ENCODE data around the gene TFEB.

TFEB gene

DNA sequence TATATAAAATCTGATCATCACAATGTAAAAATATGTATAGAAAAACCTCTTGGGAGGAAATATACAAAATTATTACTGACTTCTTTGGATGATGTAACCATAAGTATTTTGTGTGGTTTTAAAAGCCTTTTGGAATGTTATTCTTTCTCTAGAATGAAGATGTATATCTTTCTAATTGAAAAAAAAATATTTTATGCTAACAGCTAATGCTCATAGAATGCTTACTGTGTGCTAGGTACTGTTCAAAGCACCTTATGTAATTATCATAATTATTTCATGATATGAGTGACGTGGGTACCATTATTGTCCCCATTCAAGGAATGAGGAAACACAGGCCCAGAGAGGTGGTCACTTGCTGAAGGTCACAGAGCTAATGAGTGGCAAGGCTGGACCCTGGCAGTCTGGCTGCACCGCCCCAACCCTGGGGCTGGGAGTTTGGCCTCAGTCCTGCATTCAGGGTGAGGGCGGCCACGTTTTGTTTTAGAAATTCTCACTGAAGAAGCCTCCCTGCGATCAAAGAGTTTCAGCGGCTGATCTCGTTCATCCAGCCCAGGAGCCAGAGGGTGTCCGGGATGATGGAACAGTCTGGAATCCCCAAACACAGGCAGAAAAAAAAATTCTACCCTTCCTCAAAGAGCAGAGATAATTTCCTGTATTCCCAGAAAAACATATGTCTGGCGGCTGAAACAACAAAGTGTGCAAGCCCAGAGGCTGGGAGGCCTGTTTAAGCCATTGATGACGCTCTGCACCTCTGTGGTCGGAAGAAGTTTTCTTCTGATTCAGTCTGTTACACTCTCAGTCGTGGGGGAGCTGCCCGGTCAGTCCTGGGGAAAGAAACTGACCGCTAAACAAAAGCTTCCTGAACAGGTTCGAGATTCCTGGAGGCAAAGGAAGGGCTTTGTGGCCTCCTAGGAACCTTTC lies 37.3 kb downstream of the TFEB start:
- H3K4me1 Mint-ChIP-seq: no peaks in the 10 kb centered on the region
- H3K27ac Mint-ChIP-seq: peak overlapping the region in 1 of 2 donors; percentile 90
- no peaks in the 10 kb centered on the region for H3K9me3 Mint-ChIP-seq
- H3K4me3 Mint-ChIP-seq: no peak overlapping the region
- no peak for ATAC-seq
- DNase-seq: no peak
- no peaks in the 10 kb centered on the region for H3K27me3 Mint-ChIP-seq

GRCh38 chr6:41696788-41697187 lies 38.6 kb downstream of the TFEB start:
- no peak overlapping the region for H3K27ac Mint-ChIP-seq
- no peak overlapping the region for H3K4me3 Mint-ChIP-seq
- no peaks in the 10 kb centered on the region for H3K27me3 Mint-ChIP-seq
- ATAC-seq (no peak), DNase-seq (no peak)
- no peaks in the 10 kb centered on the region for H3K4me1 Mint-ChIP-seq
- no peaks in the 10 kb centered on the region for H3K9me3 Mint-ChIP-seq

GRCh38 chr6:41695825-41696224 lies 39.6 kb downstream of the TFEB start:
- Mint-ChIP-seq H3K27ac (no peak overlapping the region), H3K9me3 (no peaks in the 10 kb centered on the region), H3K4me1 (no peaks in the 10 kb centered on the region), H3K4me3 (no peak overlapping the region), H3K27me3 (no peaks in the 10 kb centered on the region)
- DNase-seq (no peak), ATAC-seq (no peak)

DNA sequence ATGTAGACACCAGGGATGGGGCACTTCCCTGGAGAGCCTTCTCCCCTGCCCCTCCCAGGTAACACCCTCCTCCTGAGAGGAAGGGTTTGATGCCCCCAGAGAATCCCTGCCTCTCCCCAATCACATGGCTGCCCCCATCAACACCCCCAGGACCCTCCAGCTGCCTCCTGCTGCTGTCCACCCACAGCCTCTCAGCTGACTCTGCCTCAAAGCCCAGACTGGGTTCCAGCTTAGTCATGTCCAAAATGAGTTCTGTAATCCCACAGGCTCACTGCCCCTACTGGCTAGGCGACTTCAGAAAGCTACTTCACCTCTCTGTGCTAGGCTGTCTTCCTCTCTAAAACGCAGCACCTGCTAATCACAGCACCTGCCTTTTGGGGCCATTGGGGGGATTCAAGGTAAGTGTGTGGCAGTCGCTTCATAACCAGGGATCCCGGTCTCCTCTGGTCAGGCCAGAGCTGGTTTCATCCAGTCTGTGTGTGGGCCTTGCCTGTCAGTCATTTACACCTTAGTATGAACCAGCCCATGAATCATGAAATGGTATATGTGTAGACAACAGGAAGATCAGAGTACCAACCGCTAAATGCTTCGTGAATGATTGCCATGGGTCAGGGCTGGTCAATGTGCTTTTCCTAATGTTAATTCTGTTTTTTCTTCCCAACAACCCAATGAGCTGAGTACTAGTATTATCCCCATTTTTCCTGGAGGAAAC lies 40.4 kb downstream of the TFEB start:
- Mint-ChIP-seq H3K27me3 (no peaks in the 10 kb centered on the region), H3K4me3 (no peak overlapping the region), H3K27ac (no peak overlapping the region), H3K4me1 (no peaks in the 10 kb centered on the region), H3K9me3 (no peaks in the 10 kb centered on the region)
- no peak for ATAC-seq
- no peak for DNase-seq

DNA sequence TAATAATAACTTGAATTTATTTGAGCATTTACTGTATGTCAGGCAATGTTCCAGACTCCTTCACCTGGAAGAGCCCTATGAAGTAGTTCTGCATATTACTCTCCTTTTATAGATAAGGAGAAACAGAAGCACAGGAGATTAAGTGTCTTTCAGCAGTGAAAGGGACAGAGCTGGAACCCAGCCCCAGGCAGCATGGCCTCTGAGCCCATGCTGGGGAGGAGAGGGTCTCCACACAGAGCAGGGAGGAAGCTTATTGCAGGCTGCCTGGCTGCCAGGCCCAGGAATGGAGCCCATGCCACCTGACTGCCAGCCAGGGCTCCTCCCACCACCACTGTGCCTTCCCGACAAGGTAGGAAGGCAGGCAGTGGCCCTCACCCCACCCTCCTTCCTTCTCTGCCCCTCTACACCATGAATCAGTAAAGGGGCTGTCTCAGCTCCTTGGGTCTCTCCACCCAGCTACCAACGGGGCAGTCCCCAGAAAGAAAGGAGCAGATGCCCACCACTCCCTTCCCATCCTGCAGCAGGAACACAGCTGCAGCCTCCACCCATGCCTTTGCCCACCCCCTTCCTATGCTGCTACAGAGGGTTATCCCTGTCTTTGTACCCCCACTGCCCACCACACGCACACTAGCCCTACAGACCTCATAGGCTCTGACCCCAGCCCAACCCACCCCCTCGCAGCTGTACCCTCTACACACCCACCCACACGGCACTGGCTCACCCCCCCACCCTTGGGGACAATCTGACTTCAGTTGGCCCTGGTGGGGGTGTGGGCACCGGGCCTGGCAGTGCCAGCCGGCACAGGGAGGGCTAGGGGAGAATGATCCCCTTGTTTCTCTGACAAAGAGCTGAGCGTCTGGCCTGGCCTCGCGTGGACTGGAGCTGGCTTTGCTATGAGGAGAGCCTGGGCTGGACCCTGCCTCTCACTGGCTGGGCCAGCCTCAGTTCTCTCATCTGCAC lies 41.8 kb downstream of the TFEB start:
- peaks cover 10% of the 10 kb centered on the region for H3K4me1 Mint-ChIP-seq
- no peak for DNase-seq
- no peaks in the 10 kb centered on the region for H3K27me3 Mint-ChIP-seq
- H3K4me3 Mint-ChIP-seq: no peak overlapping the region
- no peak overlapping the region for H3K27ac Mint-ChIP-seq
- ATAC-seq: peak; percentile 35
- no peaks in the 10 kb centered on the region for H3K9me3 Mint-ChIP-seq

- H3K9me3 Mint-ChIP-seq: no peaks in the 10 kb centered on the region
- H3K4me1 Mint-ChIP-seq: peaks cover 10% of the 10 kb centered on the region
- H3K4me3 Mint-ChIP-seq: no peak overlapping the region
- ATAC-seq: no peak
- no peak overlapping the region for H3K27ac Mint-ChIP-seq
- no peaks in the 10 kb centered on the region for H3K27me3 Mint-ChIP-seq
- no peak for DNase-seq
These were observed 42.7 kb downstream of the TFEB start for GRCh38 chr6:41692730-41693129.

DNA sequence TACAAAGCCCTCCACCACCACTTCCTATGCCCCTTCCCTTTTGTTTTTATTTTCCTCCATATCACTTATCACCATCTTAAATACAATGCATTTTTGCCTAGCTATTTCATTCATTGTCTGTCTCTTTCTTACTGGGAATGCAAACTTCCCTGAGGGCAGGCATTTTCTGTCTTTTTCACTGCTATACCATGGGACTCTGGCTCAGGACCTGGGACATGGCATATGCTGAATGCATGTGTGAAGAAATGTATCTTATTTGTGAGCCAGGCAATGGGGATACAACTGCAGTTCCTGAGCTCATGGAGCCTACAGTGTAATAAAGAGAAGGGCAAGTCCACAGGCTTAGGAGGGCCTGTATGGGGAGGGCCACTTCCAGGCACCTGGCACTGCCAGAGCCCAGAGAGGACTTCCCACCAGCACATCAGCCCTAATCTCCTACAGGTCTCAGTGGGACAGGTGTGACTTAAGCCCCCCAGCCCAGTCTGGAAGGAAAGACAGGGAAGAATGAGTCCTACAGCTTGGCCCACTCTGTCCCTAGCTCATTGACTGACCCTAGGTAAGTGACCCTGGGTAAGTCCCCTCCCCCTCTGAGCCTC lies 43.2 kb downstream of the TFEB start:
- Mint-ChIP-seq H3K4me1 (peaks cover 10% of the 10 kb centered on the region), H3K4me3 (no peak overlapping the region), H3K9me3 (no peaks in the 10 kb centered on the region), H3K27ac (peak overlapping the region in 1 of 2 donors; percentile 66), H3K27me3 (no peaks in the 10 kb centered on the region)
- ATAC-seq: no peak
- no peak for DNase-seq

- H3K9me3 Mint-ChIP-seq: no peaks in the 10 kb centered on the region
- H3K27ac Mint-ChIP-seq: peak overlapping the region in 1 of 2 donors; percentile 66
- DNase-seq: no peak
- no peak for ATAC-seq
- H3K4me3 Mint-ChIP-seq: no peak overlapping the region
- peaks cover 10% of the 10 kb centered on the region for H3K4me1 Mint-ChIP-seq
- no peaks in the 10 kb centered on the region for H3K27me3 Mint-ChIP-seq
These were observed 43.9 kb downstream of the TFEB start for GRCh38 chr6:41691426-41692079.

DNA sequence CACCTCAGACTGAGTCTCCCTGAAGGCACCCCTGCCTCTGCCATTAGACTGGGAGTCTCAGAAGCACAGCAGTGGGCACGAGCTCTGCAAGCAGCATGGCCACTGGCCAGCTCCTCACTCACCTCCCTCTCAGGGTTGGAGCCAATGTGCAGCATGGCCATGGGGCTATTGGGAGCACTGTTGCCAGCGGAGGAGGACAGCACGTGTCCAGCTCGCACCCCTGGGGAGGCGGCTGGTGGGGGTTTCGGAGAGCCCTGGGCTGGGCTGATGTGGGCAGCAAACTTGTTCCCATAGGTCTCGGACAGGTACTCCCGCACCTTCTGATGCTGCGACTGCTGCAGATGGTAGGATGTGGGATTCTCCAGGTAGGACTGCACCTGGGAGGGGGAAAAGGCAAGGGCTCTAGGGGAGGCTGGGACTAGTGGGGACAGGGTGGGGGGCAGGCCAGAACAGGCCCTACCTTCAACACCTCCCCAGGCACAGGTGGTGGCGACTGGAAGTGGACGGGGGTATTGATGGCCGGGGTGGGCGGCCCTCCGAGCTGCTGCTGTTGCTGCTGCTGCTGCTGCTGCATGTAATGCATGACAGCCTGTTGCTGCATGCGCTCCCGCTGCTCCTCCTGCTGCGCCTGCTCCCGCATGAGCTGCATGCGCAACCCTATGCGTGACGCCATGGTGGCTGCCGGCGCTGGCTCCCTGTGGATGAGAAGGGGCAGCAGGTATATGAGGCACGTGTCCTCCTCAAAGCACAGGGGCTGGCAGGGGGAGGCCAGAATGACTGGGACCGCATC lies 44.7 kb downstream of the TFEB start:
- Mint-ChIP-seq H3K4me1 (peaks cover 10% of the 10 kb centered on the region), H3K9me3 (no peaks in the 10 kb centered on the region), H3K4me3 (no peak overlapping the region), H3K27me3 (no peaks in the 10 kb centered on the region), H3K27ac (no peak overlapping the region)
- no peak for ATAC-seq
- no peak for DNase-seq

DNA sequence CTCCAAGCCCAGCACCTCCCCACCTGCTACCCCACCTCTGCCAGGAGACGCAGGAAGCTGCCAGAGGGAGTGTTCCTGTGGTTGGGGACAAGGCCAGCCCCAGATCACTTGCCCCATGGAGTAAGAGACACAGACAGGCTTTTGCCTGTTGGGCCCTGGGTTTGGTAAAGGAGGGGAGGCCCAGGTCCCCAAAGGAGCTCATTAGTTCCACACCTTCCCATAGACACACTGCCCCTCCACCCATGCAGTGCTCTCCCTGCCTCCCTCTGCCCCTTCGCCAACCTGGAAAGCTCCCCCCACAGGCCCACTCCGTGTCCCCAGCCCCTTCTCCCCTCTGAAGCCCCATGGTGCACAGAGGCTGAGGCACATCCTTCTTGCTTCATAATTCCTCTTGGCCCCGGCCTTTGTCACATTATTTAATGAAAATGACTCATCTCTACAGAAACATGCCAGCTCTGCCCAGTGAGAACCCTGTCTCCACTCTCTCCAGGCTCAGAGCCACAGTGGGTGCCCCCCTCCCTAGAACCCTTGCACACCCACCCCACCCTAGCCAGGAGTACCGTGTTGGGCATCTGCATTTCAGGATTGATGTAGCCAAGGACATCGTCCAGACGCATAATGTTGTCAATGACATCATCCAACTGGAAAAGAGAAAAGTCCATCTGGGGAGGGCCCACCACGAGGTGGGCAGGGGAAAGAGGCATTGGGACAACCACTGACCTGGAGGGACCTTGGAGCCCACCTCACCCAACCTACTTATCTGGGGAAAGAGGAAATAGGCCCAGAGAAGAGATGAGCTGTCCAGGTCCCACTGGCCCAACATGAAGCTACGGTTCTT lies 46.0 kb downstream of the TFEB start:
- peak overlapping the region in 1 of 2 donors; percentile 19 for H3K27ac Mint-ChIP-seq
- DNase-seq: no peak
- peaks cover 10% of the 10 kb centered on the region for H3K4me1 Mint-ChIP-seq
- no peaks in the 10 kb centered on the region for H3K9me3 Mint-ChIP-seq
- H3K4me3 Mint-ChIP-seq: no peak overlapping the region
- no peak for ATAC-seq
- no peaks in the 10 kb centered on the region for H3K27me3 Mint-ChIP-seq

- Mint-ChIP-seq H3K27ac (no peak overlapping the region), H3K4me1 (peaks cover 16% of the 10 kb centered on the region), H3K9me3 (no peaks in the 10 kb centered on the region), H3K27me3 (no peaks in the 10 kb centered on the region), H3K4me3 (no peak overlapping the region)
- DNase-seq: no peak
- ATAC-seq: no peak
These were observed 47.0 kb downstream of the TFEB start for GRCh38 chr6:41688256-41688965.

DNA sequence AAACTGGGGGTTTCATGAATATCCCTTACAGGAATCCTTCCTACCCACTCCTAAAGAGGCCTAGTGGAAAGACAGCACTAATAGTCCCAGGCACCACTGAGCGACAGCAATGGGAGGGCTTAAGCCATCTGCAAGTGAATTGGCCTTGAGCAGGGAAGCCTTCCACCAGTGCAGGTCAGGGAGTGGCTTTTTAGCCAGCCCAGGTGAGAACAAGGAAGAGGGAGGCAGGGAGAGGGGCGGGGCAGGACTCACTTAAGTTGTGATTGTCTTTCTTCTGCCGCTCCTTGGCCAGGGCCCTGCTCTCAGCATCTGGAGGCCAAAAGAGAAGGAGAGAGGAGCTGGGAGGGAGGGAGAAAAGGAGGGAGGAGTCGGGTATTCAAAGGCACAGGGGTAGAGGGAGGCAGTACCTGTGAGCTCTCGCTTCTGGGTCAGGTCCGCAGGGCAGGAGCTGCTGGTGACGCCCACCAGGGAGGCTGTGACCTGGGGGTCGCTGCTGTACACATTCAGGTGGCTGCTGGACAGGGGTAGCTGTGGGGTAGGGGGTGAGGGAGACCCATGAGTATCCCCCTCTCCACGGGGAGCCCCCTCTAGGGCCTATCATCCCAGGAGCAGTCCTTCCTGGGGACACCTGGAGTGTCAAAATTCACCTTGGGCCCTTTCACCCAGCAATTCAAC lies 47.8 kb downstream of the TFEB start:
- H3K27ac Mint-ChIP-seq: no peak overlapping the region
- no peaks in the 10 kb centered on the region for H3K9me3 Mint-ChIP-seq
- DNase-seq (no peak), ATAC-seq (no peak)
- H3K4me3 Mint-ChIP-seq: no peak overlapping the region
- no peaks in the 10 kb centered on the region for H3K27me3 Mint-ChIP-seq
- H3K4me1 Mint-ChIP-seq: peaks cover 24% of the 10 kb centered on the region

Measured in stimulated activated naive CD8-positive, alpha-beta T cell treated with anti-CD3 and anti-CD28 coated beads, Interleukin-15, amount 100 ng/mL, for 72 hours (primary cell).